ENCODE data around the gene LAMB3.

- TF ChIP-seq, protein P1, sequence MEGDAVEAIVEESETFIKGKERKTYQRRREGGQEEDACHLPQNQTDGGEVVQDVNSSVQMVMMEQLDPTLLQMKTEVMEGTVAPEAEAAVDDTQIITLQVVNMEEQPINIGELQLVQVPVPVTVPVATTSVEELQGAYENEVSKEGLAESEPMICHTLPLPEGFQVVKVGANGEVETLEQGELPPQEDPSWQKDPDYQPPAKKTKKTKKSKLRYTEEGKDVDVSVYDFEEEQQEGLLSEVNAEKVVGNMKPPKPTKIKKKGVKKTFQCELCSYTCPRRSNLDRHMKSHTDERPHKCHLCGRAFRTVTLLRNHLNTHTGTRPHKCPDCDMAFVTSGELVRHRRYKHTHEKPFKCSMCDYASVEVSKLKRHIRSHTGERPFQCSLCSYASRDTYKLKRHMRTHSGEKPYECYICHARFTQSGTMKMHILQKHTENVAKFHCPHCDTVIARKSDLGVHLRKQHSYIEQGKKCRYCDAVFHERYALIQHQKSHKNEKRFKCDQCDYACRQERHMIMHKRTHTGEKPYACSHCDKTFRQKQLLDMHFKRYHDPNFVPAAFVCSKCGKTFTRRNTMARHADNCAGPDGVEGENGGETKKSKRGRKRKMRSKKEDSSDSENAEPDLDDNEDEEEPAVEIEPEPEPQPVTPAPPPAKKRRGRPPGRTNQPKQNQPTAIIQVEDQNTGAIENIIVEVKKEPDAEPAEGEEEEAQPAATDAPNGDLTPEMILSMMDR (conservative IDR thresholded peaks at IDR 0.05 in 1 of 2, IDR thresholded peaks at IDR 0.05 in 1 of 2; ENCODE audit: extremely low read depth in 1 of 2, insufficient read depth in 1 of 2, low read depth in 1 of 2, low read length in 2 of 2): no peak
- TF ChIP-seq EZH2 (IDR thresholded peaks at IDR 0.05; ENCODE audit: borderline replicate concordance, low read length): no peak
Observed at GRCh38 chr1:209618291-209618690, 33.9 kb downstream of the LAMB3 start.

All from mammary epithelial cell (primary cell).